Mesendoderm (in vitro differentiated cells): ENCODE data around the gene WDPCP.

Experiments
- DNase-seq: peaks from one replicate; pipeline ENCODE4 v3.0.0; 2013
- H2AK5ac ChIP-seq: 2 replicates; pipeline ENCODE4 v1.6.1; 2013; ENCODE audit warnings: low read length, inconsistent platforms
- H2BK120ac ChIP-seq: 2 replicates; pipeline ENCODE4 v1.6.1; 2013; ENCODE audit warnings: low read depth, mild to moderate bottlenecking, low read length, moderate library complexity, mixed read lengths
- H2BK15ac ChIP-seq: replicated peaks from 2 replicates; pipeline ENCODE4 v1.6.1; 2013; ENCODE audit warnings: low read depth, mild to moderate bottlenecking, moderate library complexity
- H2BK5ac ChIP-seq: 2 replicates; pipeline ENCODE4 v1.6.1; 2013; ENCODE audit warnings: low read length, inconsistent platforms
- H3K18ac ChIP-seq: 2 replicates; pipeline ENCODE4 v1.6.1; 2013; ENCODE audit warnings: mild to moderate bottlenecking, low read length, mixed read lengths
- H3K23ac ChIP-seq: one replicate; pipeline ENCODE4 v1.6.1; 2013; ENCODE audit warnings: low read length
- H3K27ac ChIP-seq: 2 replicates; pipeline ENCODE4 v1.5.1; 2013; ENCODE audit warnings: low read depth, mild to moderate bottlenecking, inconsistent platforms, low read length, moderate library complexity
- H3K27me3 ChIP-seq: 2 replicates; pipeline ENCODE4 v1.6.1; 2013; ENCODE audit warnings: low read length, control low read depth, mild to moderate bottlenecking, inconsistent platforms; ENCODE audit not compliant: insufficient read depth, poor library complexity
- H3K36me3 ChIP-seq: 2 replicates; pipeline ENCODE4 v1.6.1; 2013; ENCODE audit warnings: low read length, inconsistent platforms; ENCODE audit not compliant: control insufficient read depth, insufficient read depth
- H3K4ac ChIP-seq: one replicate; pipeline ENCODE4 v1.6.1; 2013; ENCODE audit warnings: low read depth, mild to moderate bottlenecking, low read length, moderate library complexity
- H3K4me1 ChIP-seq: 2 replicates; pipeline ENCODE4 v1.6.1; 2013; ENCODE audit warnings: low read depth, low read length, inconsistent platforms; ENCODE audit not compliant: control insufficient read depth
- H3K4me2 ChIP-seq: 2 replicates; pipeline ENCODE4 v1.6.1; 2013; ENCODE audit warnings: low read length
- H3K4me3 ChIP-seq: 2 replicates; pipeline ENCODE4 v1.5.1; 2013; ENCODE audit warnings: mild to moderate bottlenecking, low read length
- H3K56ac ChIP-seq: one replicate; pipeline ENCODE4 v1.6.1; 2013; ENCODE audit warnings: low read length
- H3K79me1 ChIP-seq: 2 replicates; pipeline ENCODE4 v1.6.1; 2013; ENCODE audit warnings: low read length, inconsistent platforms
- H3K79me2 ChIP-seq: 2 replicates; pipeline ENCODE4 v1.6.1; 2013; ENCODE audit warnings: mild to moderate bottlenecking, low read length; ENCODE audit not compliant: control insufficient read depth, insufficient read depth
- H3K9ac ChIP-seq: 2 replicates; pipeline ENCODE4 v1.6.1; 2013; ENCODE audit warnings: low read length, inconsistent platforms
- H4K5ac ChIP-seq: one replicate; pipeline ENCODE4 v1.6.1; 2013; ENCODE audit warnings: low read length
- H4K8ac ChIP-seq: one replicate; pipeline ENCODE4 v1.6.1; 2013; ENCODE audit warnings: low read depth, mild to moderate bottlenecking, control low read depth, low read length, moderate library complexity
- WGBS: extraction: QIAGEN DNeasy Blood & Tissue Kit; methylation state at CpG from one replicate; pipeline ENCODE4 v1.1.7; 2013; ENCODE audit warnings: low lambda C conversion rate, missing lambda C conversion rate; ENCODE audit not compliant: insufficient coverage; ENCODE audit errors: extremely low coverage; 5-methylcytosine and 5-hydroxymethylcytosine counted together

The WDPCP gene

DNA sequence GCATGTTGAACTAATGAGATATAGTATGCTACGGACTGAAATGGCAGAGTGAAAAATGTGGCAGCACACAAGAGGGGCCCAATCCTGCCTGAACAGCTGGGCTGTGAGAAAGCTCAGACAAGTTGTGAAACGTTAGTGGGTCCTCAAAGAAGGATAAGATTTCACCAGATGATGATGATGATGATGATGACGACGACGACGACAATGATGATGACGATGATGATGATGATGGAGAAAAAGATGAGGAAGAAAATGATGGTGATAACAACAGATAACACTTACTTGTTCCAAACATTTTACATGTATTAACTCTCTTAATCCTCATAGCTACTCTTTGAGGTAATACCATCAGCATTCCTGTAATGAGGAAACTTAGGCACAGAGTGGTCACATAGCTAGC is 94.2 kb downstream of the WDPCP start:
- no peaks in the 10 kb centered on the region for H3K36me3 ChIP-seq
- no peak overlapping the region for H3K4ac ChIP-seq
- no peak overlapping the region for H3K9ac ChIP-seq
- no peak overlapping the region for H2BK5ac ChIP-seq
- H3K4me1 ChIP-seq, result no peaks in the 10 kb centered on the region
- no peak for DNase-seq
- no peak overlapping the region for H3K56ac ChIP-seq
- no peak overlapping the region for H3K4me2 ChIP-seq
- no peak overlapping the region for H4K8ac ChIP-seq
- H3K79me1 ChIP-seq, result no peaks in the 10 kb centered on the region
- no peak overlapping the region for H3K23ac ChIP-seq
- no peak overlapping the region for H4K5ac ChIP-seq
- H3K27ac ChIP-seq, result no peak overlapping the region
- WGBS, result no CpG with 5 or more reads among the region's 7 CpGs
- no peak overlapping the region for H2BK120ac ChIP-seq
- H3K18ac ChIP-seq, result no peak overlapping the region
- no peak overlapping the region for H2BK15ac ChIP-seq
- H3K4me3 ChIP-seq, result no peak overlapping the region
- no peaks in the 10 kb centered on the region for H3K79me2 ChIP-seq
- no peaks in the 10 kb centered on the region for H3K27me3 ChIP-seq
- no peak overlapping the region for H2AK5ac ChIP-seq

DNA sequence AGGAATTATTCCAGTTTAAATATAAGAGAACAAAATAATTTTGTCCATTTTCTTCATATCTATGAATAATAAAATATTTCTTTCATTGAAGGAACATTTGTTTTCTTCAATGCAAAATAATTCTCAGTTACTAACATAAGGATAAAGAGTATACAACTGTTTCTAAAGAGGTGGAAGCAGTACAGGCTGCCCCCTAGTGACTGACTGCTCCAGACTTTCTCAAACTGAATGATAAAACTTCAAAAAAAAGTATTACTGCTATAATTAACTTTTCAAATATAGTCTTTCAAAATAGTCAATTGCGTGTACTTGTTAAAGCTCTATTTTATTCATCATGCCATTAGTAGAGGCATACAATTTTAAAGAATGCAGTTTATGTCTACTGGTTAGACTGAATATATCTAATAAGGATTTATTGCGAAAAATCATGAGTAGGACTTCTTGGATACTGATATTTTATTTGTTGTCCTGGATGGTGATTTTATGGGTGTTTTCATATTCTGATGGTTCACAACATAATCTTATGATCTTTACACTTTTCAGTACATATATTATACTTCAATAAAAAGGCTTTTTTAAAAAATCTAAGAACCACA is 100.1 kb downstream of the WDPCP start:
- no peak overlapping the region for H3K56ac ChIP-seq

DNA sequence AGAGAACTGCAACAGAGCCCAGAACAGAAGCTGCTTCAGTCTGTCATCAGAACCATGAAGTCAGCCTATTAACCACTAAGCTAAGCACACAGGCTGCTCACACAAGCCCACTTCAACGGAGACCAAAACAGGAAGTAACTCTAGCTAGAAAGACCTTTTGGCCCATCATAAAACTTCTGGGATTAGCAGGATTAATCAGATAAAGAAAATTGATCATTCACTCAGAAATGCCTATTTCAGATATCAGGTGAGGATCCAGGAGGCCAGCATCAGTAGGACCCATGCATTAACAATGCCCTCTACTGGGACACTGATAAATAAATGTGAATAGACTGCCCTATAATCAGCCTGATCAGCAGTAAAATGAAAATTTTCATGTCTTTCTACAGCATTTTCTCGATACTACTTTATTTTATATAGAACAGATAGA is 101.4 kb downstream of the WDPCP start:
- WGBS, result no CpG with 5 or more reads among the region's 2 CpGs
- Histone ChIP-seq H3K27ac (no peak overlapping the region), H3K79me2 (no peaks in the 10 kb centered on the region), H3K9ac (no peak overlapping the region), H3K56ac (no peak overlapping the region), H2BK5ac (no peak overlapping the region), H3K23ac (no peak overlapping the region), H3K18ac (no peak overlapping the region), H2BK120ac (no peak overlapping the region), H3K79me1 (no peaks in the 10 kb centered on the region), H3K4ac (no peak overlapping the region), H4K8ac (no peak overlapping the region), H3K4me3 (no peak overlapping the region), H3K4me2 (no peak overlapping the region), H4K5ac (no peak overlapping the region), H3K36me3 (no peaks in the 10 kb centered on the region), H3K4me1 (no peaks in the 10 kb centered on the region), H2BK15ac (no peak overlapping the region), H2AK5ac (no peak overlapping the region), H3K27me3 (no peaks in the 10 kb centered on the region)
- peak; percentile 75 for DNase-seq

More for the DNA sequence above, 100.1 kb downstream of the WDPCP start:
- no peaks in the 10 kb centered on the region for H3K36me3 ChIP-seq
- no peak overlapping the region for H3K4ac ChIP-seq
- no peak overlapping the region for H2BK15ac ChIP-seq
- H4K8ac ChIP-seq, result no peak overlapping the region
- no peak overlapping the region for H3K27ac ChIP-seq
- H3K18ac ChIP-seq, result no peak overlapping the region
- no peak overlapping the region for H3K9ac ChIP-seq
- H3K79me1 ChIP-seq, result no peaks in the 10 kb centered on the region
- peak; percentile 28 for DNase-seq
- no peak overlapping the region for H3K4me2 ChIP-seq
- H3K23ac ChIP-seq, result no peak overlapping the region
- no peaks in the 10 kb centered on the region for H3K27me3 ChIP-seq
- WGBS, result no CpG with 5 or more reads among the region's 2 CpGs
- no peaks in the 10 kb centered on the region for H3K4me1 ChIP-seq
- H3K79me2 ChIP-seq, result no peaks in the 10 kb centered on the region
- no peak overlapping the region for H3K4me3 ChIP-seq
- H4K5ac ChIP-seq, result no peak overlapping the region
- no peak overlapping the region for H2BK120ac ChIP-seq
- no peak overlapping the region for H2BK5ac ChIP-seq
- H2AK5ac ChIP-seq, result no peak overlapping the region

DNA sequence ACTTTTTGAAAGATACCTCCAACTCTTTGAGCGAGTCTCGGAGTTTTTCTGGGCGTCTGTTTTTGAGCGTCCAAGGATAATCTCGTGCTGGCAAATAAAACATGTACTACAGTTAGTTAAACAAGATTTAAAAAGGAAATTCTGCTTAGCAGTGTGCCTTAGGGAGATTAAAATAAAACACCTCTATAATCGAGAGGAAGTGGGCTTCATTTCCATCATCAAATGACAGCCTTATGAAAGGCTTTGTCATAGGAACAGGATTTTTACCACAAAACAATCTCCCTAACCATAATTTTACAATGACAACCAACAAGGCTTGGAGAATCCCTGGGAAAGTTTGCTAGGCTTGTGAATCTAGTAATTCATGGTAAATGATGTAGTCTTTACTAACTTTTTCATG is 103.4 kb downstream of the WDPCP start:
- Histone ChIP-seq H2AK5ac (no peak overlapping the region), H3K27ac (no peak overlapping the region), H4K5ac (no peak overlapping the region), H3K23ac (no peak overlapping the region), H3K4ac (no peak overlapping the region), H3K4me2 (no peak overlapping the region), H3K18ac (no peak overlapping the region), H3K27me3 (no peaks in the 10 kb centered on the region), H3K9ac (no peak overlapping the region), H4K8ac (no peak overlapping the region), H3K4me1 (no peaks in the 10 kb centered on the region), H3K79me1 (no peaks in the 10 kb centered on the region), H2BK5ac (no peak overlapping the region), H3K36me3 (no peaks in the 10 kb centered on the region), H3K4me3 (no peak overlapping the region), H2BK120ac (no peak overlapping the region), H3K56ac (no peak overlapping the region), H3K79me2 (no peaks in the 10 kb centered on the region), H2BK15ac (no peak overlapping the region)
- WGBS, result no CpG with 5 or more reads among the region's 6 CpGs
- DNase-seq, result no peak

DNA sequence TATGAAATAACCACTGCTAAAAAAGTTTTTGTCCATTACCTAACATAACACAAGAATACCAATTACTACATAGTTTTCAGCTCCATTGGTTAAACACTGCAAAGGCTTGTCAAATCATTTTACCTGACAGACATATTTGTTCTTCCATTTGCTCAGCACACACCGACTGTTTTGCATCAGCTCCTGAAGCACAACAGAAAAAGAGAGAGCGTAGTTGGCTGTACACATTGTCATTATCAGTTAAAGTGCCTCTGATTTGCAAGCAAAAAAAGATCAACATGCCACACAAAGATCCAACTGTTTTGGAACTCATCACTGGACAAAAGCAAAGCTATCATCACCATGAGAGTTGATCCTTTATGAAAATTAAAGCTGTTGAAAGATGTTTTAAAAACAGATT is 103.8 kb downstream of the WDPCP start:
- no peak overlapping the region for H3K9ac ChIP-seq
- no peak overlapping the region for H3K4ac ChIP-seq
- no peak for DNase-seq
- no peak overlapping the region for H4K8ac ChIP-seq
- no peak overlapping the region for H2BK15ac ChIP-seq
- no CpG with 5 or more reads among the region's 2 CpGs for WGBS
- H2BK5ac ChIP-seq, result no peak overlapping the region
- H3K56ac ChIP-seq, result no peak overlapping the region
- H3K4me1 ChIP-seq, result no peaks in the 10 kb centered on the region
- H2BK120ac ChIP-seq, result no peak overlapping the region
- no peak overlapping the region for H4K5ac ChIP-seq
- H3K79me1 ChIP-seq, result no peaks in the 10 kb centered on the region
- H3K4me2 ChIP-seq, result no peak overlapping the region
- no peak overlapping the region for H3K18ac ChIP-seq
- H3K27ac ChIP-seq, result no peak overlapping the region
- no peaks in the 10 kb centered on the region for H3K79me2 ChIP-seq
- no peak overlapping the region for H2AK5ac ChIP-seq
- no peaks in the 10 kb centered on the region for H3K36me3 ChIP-seq
- H3K27me3 ChIP-seq, result no peaks in the 10 kb centered on the region
- no peak overlapping the region for H3K4me3 ChIP-seq
- H3K23ac ChIP-seq, result no peak overlapping the region

DNA sequence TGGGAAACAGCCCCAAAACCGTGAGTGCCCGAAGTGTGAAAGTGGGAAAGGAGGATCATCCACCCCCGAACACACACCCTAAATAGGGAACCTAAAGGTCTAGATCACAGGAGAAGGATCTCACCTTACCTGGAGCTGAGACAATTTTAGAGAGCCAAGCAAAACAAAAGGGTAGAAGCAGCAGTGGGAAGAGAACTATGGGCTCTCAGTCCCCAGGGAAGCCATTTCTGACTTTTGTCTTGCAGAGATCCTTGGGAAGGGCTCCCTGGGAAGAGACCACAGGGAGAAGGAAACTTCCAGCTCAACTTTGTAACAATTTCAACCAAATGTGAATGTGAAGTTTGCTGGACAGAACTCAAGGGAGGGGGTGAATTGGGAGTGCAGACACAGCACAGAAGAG is 110.6 kb downstream of the WDPCP start:
- Histone ChIP-seq H3K79me1 (no peaks in the 10 kb centered on the region), H3K56ac (no peak overlapping the region), H3K4me3 (no peak overlapping the region), H2BK15ac (no peak overlapping the region), H3K79me2 (no peaks in the 10 kb centered on the region), H3K36me3 (no peaks in the 10 kb centered on the region), H3K9ac (no peak overlapping the region), H3K4me1 (no peaks in the 10 kb centered on the region), H3K27me3 (no peaks in the 10 kb centered on the region), H4K8ac (no peak overlapping the region), H3K27ac (no peak overlapping the region), H4K5ac (no peak overlapping the region), H3K23ac (no peak overlapping the region), H3K4ac (no peak overlapping the region), H3K18ac (no peak overlapping the region), H2AK5ac (no peak overlapping the region), H2BK5ac (no peak overlapping the region), H3K4me2 (no peak overlapping the region), H2BK120ac (no peak overlapping the region)
- DNase-seq, result no peak
- no CpG with 5 or more reads among the region's 3 CpGs for WGBS
